Hindlimb muscle (tissue), 1 donor: ENCODE measurements around the gene CALML6. TPM values are rescaled to one million over a fixed set of nuclear protein-coding genes. Genes with fewer than 3 reads are reported as not detected.
A peak's percentile ranks its signal among the peaks of the same experiment; 100 is the strongest.

Experiments
- DNase-seq: peaks from one replicate; pipeline ENCODE4 v3.0.0-alpha.2; 2013
- polyA plus RNA-seq: library from polyadenylated mRNA; unstranded; fragments of 120-200 nt; gene quantifications from one replicate; pipeline ENCODE4 v1.2.1, GENCODE V29; 2013; ENCODE audit not compliant: insufficient read length

CALML6 gene
- polyA plus RNA-seq, 1 donor: 211 TPM

GRCh38 chr1:1892079-1892762 lies 22.8 kb upstream of the CALML6 start:
- no peak for DNase-seq

- no peak for DNase-seq
Measured at GRCh38 chr1:1892763-1893120, 22.3 kb upstream of the CALML6 start.

- no peak for DNase-seq
Measured at GRCh38 chr1:1893291-1893985, 21.6 kb upstream of the CALML6 start.

- no peak for DNase-seq
Measured at GRCh38 chr1:1893997-1894353, 21.1 kb upstream of the CALML6 start.

GRCh38 chr1:1894354-1895059 lies 20.6 kb upstream of the CALML6 start:
- DNase-seq: no peak

GRCh38 chr1:1895060-1895418 lies 20.0 kb upstream of the CALML6 start:
- DNase-seq: no peak

- no peak for DNase-seq
Measured at GRCh38 chr1:1895456-1896336, 19.4 kb upstream of the CALML6 start.

- no peak for DNase-seq
Measured at GRCh38 chr1:1898246-1898933, 16.7 kb upstream of the CALML6 start.

GRCh38 chr1:1899266-1899966 lies 15.6 kb upstream of the CALML6 start:
- no peak for DNase-seq

- DNase-seq: no peak
Measured at GRCh38 chr1:1899967-1900327, 15.1 kb upstream of the CALML6 start.

- DNase-seq: no peak
Measured at GRCh38 chr1:1900883-1901640, 14.0 kb upstream of the CALML6 start.

- DNase-seq: no peak
Measured at GRCh38 chr1:1901641-1902294, 13.3 kb upstream of the CALML6 start.

- no peak for DNase-seq
Measured at GRCh38 chr1:1903224-1903623, 11.8 kb upstream of the CALML6 start.

- DNase-seq: peak; percentile 81
Measured at GRCh38 chr1:1906185-1907097, 8.6 kb upstream of the CALML6 start.

- no peak for DNase-seq
Measured at GRCh38 chr1:1907098-1907736, 7.8 kb upstream of the CALML6 start.

GRCh38 chr1:1908506-1908791 lies 6.6 kb upstream of the CALML6 start:
- DNase-seq: no peak

GRCh38 chr1:1910033-1910465 lies 5.0 kb upstream of the CALML6 start:
- no peak for DNase-seq

GRCh38 chr1:1910651-1911331 lies 4.3 kb upstream of the CALML6 start:
- no peak for DNase-seq
